BE2C (cell line): ENCODE measurements around the gene DIPK1B.
"Not testable (repeated sequence)": the region's sequence is repeated elsewhere in the genome, so short reads cannot be mapped to it uniquely, and the experiment has no call there.

Experiments used
- DNase-seq: peaks from one replicate; pipeline ENCODE4 v3.0.0-alpha.2; 2020
- H3K27me3 ChIP-seq: fragments of 250-450 bp; sonication (Bioruptor Pico); 2 replicates; pipeline ENCODE4 v1.5.1; 2020; ENCODE audit warnings: mild to moderate bottlenecking
- H3K36me3 ChIP-seq: fragments of 250-450 bp; sonication (Bioruptor Pico); 2 replicates; pipeline ENCODE4 v1.5.1; 2020; ENCODE audit warnings: mild to moderate bottlenecking
- H3K4me1 ChIP-seq: fragments of 250-450 bp; sonication (Bioruptor Pico); 2 replicates; pipeline ENCODE4 v1.5.1; 2020
- H3K4me3 ChIP-seq: 2 replicates; pipeline ENCODE4 v1.5.1; 2011; ENCODE audit warnings: low read depth, low read length
- H3K9me3 ChIP-seq: fragments of 250-450 bp; sonication (Bioruptor Pico); 2 replicates; pipeline ENCODE4 v1.5.1; 2020
- TF ChIP-seq, protein P1 (sequence below): IDR thresholded peaks from 2 replicates; pipeline ENCODE4 v1.5.1; 2012; ENCODE audit warnings: mild to moderate bottlenecking, low read depth, low read length

The DIPK1B gene

DNA sequence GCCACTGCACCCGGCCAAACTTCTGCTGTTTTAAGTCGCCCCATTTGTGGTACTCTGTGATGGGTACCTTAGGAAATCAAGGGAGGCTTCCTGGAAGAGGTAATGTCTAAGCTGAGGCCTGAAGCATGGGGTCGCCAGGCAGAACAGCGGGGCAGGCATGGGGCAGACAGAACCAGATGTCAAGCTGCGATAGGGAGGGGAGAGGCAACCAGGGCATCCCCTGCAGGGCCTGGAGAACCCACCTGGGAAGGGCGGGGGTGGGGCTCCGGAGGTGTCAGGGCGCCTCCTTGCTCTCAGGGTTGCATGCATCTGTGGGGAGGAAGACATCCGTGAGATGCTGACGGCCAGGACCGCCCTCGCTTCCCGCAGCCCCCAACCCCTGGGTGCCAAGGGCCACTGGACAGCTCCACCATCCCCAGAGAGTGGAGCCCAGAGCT, 49.2 kb downstream of the DIPK1B start:
- TF ChIP-seq, protein P1, sequence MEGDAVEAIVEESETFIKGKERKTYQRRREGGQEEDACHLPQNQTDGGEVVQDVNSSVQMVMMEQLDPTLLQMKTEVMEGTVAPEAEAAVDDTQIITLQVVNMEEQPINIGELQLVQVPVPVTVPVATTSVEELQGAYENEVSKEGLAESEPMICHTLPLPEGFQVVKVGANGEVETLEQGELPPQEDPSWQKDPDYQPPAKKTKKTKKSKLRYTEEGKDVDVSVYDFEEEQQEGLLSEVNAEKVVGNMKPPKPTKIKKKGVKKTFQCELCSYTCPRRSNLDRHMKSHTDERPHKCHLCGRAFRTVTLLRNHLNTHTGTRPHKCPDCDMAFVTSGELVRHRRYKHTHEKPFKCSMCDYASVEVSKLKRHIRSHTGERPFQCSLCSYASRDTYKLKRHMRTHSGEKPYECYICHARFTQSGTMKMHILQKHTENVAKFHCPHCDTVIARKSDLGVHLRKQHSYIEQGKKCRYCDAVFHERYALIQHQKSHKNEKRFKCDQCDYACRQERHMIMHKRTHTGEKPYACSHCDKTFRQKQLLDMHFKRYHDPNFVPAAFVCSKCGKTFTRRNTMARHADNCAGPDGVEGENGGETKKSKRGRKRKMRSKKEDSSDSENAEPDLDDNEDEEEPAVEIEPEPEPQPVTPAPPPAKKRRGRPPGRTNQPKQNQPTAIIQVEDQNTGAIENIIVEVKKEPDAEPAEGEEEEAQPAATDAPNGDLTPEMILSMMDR = no peak
- peaks cover 17% of the 10 kb centered on the region for H3K4me1 ChIP-seq
- H3K36me3 ChIP-seq = no peaks in the 10 kb centered on the region
- H3K27me3 ChIP-seq = no peaks in the 10 kb centered on the region
- H3K9me3 ChIP-seq = no peaks in the 10 kb centered on the region
- DNase-seq = no peak
- no peak overlapping the region for H3K4me3 ChIP-seq

- no peaks in the 10 kb centered on the region for H3K36me3 ChIP-seq
- TF ChIP-seq, protein P1 = no peak
- peak; percentile 20 for DNase-seq
- no peaks in the 10 kb centered on the region for H3K27me3 ChIP-seq
- H3K9me3 ChIP-seq = no peaks in the 10 kb centered on the region
- H3K4me3 ChIP-seq = no peak overlapping the region
- H3K4me1 ChIP-seq = peaks cover 17% of the 10 kb centered on the region
These were observed 49.9 kb downstream of the DIPK1B start for GRCh38 chr9:136762221-136762691.

DNA sequence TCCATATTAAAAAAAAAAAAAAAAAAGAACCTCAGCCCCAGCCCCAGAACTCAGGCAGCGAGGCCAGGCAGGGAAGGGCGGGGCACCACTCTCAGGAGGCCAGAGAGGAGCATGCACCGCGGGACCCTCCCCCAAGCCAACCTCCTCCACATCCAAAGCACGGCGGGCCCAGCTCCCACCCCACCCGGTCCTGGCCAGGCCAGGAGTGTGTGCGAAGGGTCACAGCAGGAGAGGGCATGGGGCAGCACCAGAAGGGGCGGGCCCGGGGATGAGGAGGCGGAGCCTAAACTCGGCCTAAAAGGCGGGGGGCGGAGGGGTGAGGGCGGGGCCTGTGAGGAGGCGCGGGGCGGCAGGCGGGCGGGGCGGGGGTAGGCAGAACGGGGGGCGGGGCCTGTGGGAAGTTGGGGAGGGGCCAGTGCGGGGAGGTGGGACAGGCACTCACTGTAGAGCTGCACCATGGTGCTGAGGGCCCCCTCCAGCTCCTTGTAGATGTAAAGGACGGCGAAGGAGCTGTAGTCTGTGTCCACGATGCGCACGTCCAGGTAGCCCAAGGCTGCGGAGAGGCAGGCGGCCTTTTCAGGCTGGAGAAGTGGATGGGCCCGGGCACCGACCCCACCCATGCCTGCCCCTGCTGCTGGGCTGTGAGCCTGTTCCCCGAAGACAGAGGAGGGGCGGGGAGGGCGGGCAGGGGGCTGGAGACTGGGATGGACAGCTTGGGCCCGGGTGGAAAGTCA, 50.7 kb downstream of the DIPK1B start:
- Histone ChIP-seq H3K36me3 (no peaks in the 10 kb centered on the region), H3K4me1 (peaks cover 17% of the 10 kb centered on the region), H3K27me3 (no peaks in the 10 kb centered on the region), H3K9me3 (no peaks in the 10 kb centered on the region), H3K4me3 (no peak overlapping the region)
- DNase-seq = peak; percentile 93
- TF ChIP-seq, protein P1 = no peak

DNA sequence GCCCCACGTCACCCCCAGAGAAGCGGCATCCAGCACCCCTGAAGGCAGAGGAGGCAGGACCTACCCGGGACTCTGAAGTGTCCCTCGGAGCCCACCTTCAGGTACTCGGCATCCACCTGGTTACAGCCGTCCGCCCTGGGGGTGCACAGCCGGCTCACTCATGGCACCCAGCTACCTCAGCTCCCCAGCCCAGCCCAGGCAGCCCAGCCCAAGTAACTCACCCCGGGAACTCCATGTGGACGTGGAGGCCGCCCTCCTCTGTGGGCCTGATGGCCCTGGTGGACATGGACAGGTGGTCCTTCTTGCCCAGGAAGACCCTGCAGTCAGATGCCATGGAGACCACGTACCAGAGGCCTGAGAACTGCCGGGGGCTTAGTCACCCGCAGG, 51.3 kb downstream of the DIPK1B start:
- TF ChIP-seq, protein P1 = no peak
- Histone ChIP-seq H3K4me1 (peaks cover 15% of the 10 kb centered on the region), H3K9me3 (no peaks in the 10 kb centered on the region), H3K4me3 (no peak overlapping the region), H3K36me3 (no peaks in the 10 kb centered on the region), H3K27me3 (no peaks in the 10 kb centered on the region)
- no peak for DNase-seq

DNA sequence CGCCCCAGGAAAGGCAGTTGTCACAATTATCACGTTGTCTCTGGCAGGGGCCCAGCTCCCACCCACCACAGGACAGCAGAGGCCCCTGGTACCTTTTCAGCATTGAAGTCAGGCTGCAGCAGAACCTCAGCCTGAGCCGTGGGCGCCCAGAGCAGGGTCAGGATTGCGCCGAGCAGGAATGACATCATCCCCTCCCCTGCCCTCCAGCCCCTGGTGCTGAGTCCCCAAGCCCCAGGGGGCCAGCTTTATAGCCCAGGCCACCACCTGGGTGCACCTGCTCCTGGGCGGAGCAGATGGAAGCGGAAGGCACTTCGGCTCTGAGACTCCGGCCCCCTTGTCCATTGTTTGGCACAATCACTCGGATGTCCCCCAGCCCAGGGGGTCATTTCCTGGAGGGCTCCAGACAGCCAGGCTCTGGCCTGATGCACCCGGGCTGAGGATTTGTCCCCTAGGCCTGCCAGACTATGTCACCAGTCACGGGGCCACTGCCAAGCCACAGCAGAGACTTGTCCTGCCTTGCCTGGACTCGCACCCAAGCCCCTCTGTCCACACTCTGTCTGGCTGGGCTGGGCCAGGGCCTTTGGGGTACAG, 52.0 kb downstream of the DIPK1B start, which contains the start of gene LCN15:
Gene LCN15, minus strand, starts transcription at position 218 of the 591 bp plus-strand sequence. Its CDS starts 30 bp downstream, at position 188.
- no peaks in the 10 kb centered on the region for H3K9me3 ChIP-seq
- H3K27me3 ChIP-seq = no peaks in the 10 kb centered on the region
- no peak for DNase-seq
- H3K4me1 ChIP-seq = peaks cover 15% of the 10 kb centered on the region
- H3K36me3 ChIP-seq = no peaks in the 10 kb centered on the region
- no peak within 1 kb of the TSS for H3K4me3 ChIP-seq
- TF ChIP-seq, protein P1 = no peak

- DNase-seq = no peak
- TF ChIP-seq, protein P1 = no peak
- H3K4me1 ChIP-seq = peaks cover 12% of the 10 kb centered on the region
These were observed 52.7 kb downstream of the DIPK1B start for GRCh38 chr9:136765041-136765440.

GRCh38 chr9:136765745-136766409, 53.5 kb downstream of the DIPK1B start:
- H3K27me3 ChIP-seq, H3K4me1 ChIP-seq, H3K36me3 ChIP-seq, DNase-seq, H3K4me3 ChIP-seq, H3K9me3 ChIP-seq: not testable (repeated sequence)

More at GRCh38 chr9:136765041-136765440, 52.7 kb downstream of the DIPK1B start:
- no peak overlapping the region for H3K4me3 ChIP-seq
- H3K27me3 ChIP-seq = no peaks in the 10 kb centered on the region
- no peaks in the 10 kb centered on the region for H3K36me3 ChIP-seq
- no peaks in the 10 kb centered on the region for H3K9me3 ChIP-seq
